Activated naive CD4-positive, alpha-beta T cell treated with anti-CD3 and anti-CD28 coated beads for 36 hours (primary cell): ENCODE data around the gene TMEM14A. TPM values are rescaled to one million over a fixed set of nuclear protein-coding genes. Genes with fewer than 3 reads are reported as not detected.

Experiments used
- total RNA-seq, 2 experiments: library from RNA; stranded (reverse); gene quantifications; one replicate each; pipeline ENCODE4 v1.2.3, GENCODE V29; 2021

Gene TMEM14A
- total RNA-seq, 2 experiments from 2014 or later, result 10.4 to 11.0 TPM

Other genes starting within 250 kb of the TMEM14A start
- gene TRAM2, start 94.1 kb upstream of the TMEM14A start, total RNA-seq, result 1 to 10 TPM; 2.5 to 2.9 TPM
- gene GSTA2, start 92.4 kb downstream of the TMEM14A start, total RNA-seq, result not detected
- gene GSTA1, start 132.7 kb downstream of the TMEM14A start, total RNA-seq, result not detected
- not detected for gene GSTA5, start 169.7 kb downstream of the TMEM14A start, total RNA-seq
- not detected for gene GSTA3, start 238.6 kb downstream of the TMEM14A start, total RNA-seq